ENCODE data around the gene RABEPK. TPM values are rescaled to one million over a fixed set of nuclear protein-coding genes. Genes with fewer than 3 reads are reported as not detected.
"Not testable (repeated sequence)": the region's sequence is repeated elsewhere in the genome, so short reads cannot be mapped to it uniquely, and the experiment has no call there.

RABEPK gene
- total and polyA plus RNA-seq, 2 of the 4 experiments (the other 2 are of a cell fraction), result 43.9 to 59.7 TPM

- H2AFZ ChIP-seq (replicated peaks; ENCODE audit: low read length, poor library complexity); H2BK5ac ChIP-seq (ENCODE audit: low read depth, low read length, poor library complexity, severe bottlenecking); dilution Hi-C loops (cut with HindIII; ENCODE audit: low sequenced_read_pairs, unreplicated experiment); H3K9ac ChIP-seq (ENCODE audit: low read depth, low read length); H3K4me2 ChIP-seq (ENCODE audit: low read depth, low read length); H3K4me1 ChIP-seq (ENCODE audit: control insufficient read depth, insufficient read depth, low read length); H3K23ac ChIP-seq (ENCODE audit: low read depth, low read length); intact Hi-C loops (cut with micrococcal nuclease); H4K8ac ChIP-seq (ENCODE audit: low read depth in 2 of 2, low read length in 2 of 2); H3K14ac ChIP-seq (replicated peaks; ENCODE audit: low read depth, low read length); H4K5ac ChIP-seq (ENCODE audit: low read depth, low read length); CTCF ChIA-PET; H4K91ac ChIP-seq (ENCODE audit: insufficient read depth, low read depth, low read length); H3K18ac ChIP-seq (ENCODE audit: low read depth, low read length); in situ Hi-C loops (cut with MboI; ENCODE audit: low sequenced_read_pairs); H2AK5ac ChIP-seq (ENCODE audit: low read depth, low read length); H3K27ac ChIP-seq (ENCODE audit: insufficient read depth, low read length); BruUV-seq (replicated peaks); DNase-seq; H3K27me3 ChIP-seq (ENCODE audit: control insufficient read depth, insufficient read depth, low read length); H3K4me3 ChIP-seq (ENCODE audit: insufficient read depth, low read depth, low read length); H3K4ac ChIP-seq (ENCODE audit: low read depth, low read length); H2AK9ac ChIP-seq (replicated peaks; ENCODE audit: low read depth, low read length, poor library complexity); H3K9me3 ChIP-seq (ENCODE audit: control insufficient read depth, insufficient read depth, low read length); H2BK120ac ChIP-seq (ENCODE audit: low read depth, low read length); ATAC-seq (ENCODE audit: low read depth); H2BK20ac ChIP-seq (ENCODE audit: low read depth, low read length); H2BK15ac ChIP-seq (ENCODE audit: low read depth, low read length); H3K56ac ChIP-seq (ENCODE audit: extremely low read depth, insufficient read depth, low read length); H3K36me3 ChIP-seq (ENCODE audit: control insufficient read depth, insufficient read depth, low read length); POLR2A ChIA-PET (ENCODE audit: unreplicated experiment): not testable (repeated sequence)
- peaks cover 61% of the 10 kb centered on the region for H4K20me1 ChIP-seq (ENCODE audit: insufficient read depth, low read length)
- WGBS, 2 experiments (ENCODE audit: extremely low coverage in 2 of 2, insufficient read length in 1 of 2), result no CpG with 5 or more reads among the region's 4 CpGs
- peaks cover 11% of the 10 kb centered on the region for H3K9me1 ChIP-seq (ENCODE audit: insufficient read depth, low read length)
- H3K79me1 ChIP-seq (ENCODE audit: low read depth in 1 of 2, low read length in 2 of 2), result peaks cover 25 to 69% of the 10 kb centered on the region in 2 experiments
Observed at GRCh38 chr9:125181756-125182155, 18.6 kb upstream of the RABEPK start.
